HS-27A (cell line): ENCODE data around the gene REN.

ENCODE experiments used
- DNase-seq: peaks from one replicate; pipeline ENCODE4 v3.0.0-alpha.2; 2012; ENCODE audit warnings: low read depth, missing footprints

The REN gene

DNA sequence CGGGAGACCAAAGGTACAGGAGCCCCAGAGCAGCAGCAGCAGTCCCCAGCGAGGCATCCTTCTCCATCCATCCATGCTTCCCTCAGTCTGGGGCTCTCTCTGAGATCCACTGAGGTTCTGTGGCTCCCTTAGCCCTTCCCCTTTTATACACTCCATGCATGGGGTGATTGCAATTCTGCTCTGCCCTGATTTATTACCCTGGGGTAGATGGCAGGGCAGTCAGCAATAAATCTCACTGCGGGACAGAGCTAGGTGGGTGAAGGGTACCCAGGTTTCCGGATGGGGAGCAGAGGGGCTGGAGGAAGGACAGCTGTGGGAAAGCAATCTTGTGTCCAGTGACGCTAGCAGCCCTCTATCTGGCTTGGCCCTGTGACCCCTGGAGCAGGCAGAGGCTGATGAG is at the start of gene REN:
Gene REN (minus strand): TSS at position 119 of the 400 bp plus-strand sequence. CDS start 44 bp downstream, at position 75.
- no peak for DNase-seq

DNA sequence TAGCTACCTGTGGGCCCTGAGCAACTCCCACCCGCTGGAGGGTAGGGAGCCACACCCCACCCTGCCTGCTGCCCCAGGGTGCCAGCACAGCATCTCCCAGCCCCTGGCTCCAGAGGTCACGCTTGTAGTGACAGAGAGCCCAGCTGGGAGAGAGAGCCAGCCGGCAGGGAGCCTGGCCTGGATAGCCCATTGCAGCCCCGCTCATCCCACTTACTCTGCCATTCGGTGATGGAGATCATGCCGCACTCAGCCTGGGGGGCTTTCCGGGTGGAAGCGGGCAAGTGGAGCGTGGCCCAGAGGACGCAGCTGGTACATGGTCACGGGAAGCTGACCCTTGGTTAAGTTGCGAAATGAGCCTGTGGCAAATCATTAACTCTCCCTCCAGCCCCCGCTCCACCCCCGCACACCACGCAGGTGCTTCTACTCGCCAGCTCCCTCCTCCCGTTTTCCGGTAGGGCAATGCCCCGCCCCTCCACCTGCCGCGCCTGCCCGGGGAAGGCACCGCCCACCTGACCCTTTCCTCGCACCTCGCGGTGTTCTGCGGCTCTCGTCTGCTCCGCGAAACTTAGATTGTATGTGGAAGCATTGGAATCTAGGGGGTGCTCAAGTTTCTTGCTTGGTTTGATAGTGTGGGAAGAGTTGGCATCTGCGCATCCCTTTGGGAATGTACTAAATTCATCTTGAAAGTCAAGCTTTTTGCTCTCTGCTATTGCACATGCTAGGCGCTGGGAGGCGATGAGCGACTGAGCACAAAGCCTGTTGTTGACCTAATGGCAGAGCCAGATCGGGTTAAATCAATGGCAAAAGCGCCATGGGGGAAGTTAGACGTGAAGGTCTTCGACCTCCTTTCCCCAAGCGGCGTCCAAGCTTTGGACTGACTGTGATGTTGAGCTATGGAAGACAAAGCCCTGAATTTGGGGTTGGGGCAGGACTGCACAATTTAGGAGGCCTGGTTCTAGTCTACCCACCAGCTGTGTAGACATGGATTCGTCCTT is 47.8 kb upstream of the REN start, which contains the start of gene GOLT1A:
Gene GOLT1A (minus strand): TSS at position 321 of the 995 bp plus-strand sequence. CDS start 82 bp downstream, at position 239.
- DNase-seq: peak; percentile 49

DNA sequence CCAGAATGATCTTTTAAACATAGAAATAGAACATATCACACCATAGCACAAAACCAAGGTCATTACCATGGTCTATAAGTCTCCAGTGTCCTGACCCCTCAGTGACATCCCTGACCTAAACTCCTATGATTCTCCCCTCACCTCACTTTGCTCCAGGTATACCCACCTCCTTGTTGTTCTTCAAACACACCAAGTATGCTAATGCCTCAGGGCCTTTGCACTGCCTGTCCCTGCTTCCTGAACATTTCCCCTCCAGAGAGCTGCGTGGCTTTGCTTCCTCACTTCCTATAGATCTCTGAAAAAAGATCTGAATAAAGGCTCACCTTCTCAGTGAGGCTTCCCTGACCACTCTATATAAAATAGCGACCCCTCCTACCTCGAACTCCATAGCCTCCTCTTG is 46.6 kb upstream of the REN start:
- DNase-seq: no peak

DNA sequence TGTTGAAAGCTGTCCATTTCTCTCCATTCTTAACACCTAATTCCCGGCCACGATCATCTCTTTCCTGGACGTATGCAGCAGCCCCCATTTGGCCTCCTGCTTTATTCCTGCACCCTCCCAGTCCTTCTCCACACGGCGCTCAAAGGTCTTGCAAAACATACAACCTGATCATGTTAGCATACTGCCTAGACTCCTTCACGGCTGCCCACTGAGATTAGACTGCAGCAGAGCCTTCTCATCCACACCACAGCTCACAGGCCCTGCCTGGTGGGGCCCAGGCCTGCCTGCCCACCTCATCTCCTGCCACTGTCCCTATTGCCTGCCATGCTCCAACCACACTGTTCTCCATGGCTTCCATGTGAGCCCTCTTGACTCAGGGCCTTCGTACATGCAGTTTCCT is 44.9 kb upstream of the REN start:
- DNase-seq: no peak

DNA sequence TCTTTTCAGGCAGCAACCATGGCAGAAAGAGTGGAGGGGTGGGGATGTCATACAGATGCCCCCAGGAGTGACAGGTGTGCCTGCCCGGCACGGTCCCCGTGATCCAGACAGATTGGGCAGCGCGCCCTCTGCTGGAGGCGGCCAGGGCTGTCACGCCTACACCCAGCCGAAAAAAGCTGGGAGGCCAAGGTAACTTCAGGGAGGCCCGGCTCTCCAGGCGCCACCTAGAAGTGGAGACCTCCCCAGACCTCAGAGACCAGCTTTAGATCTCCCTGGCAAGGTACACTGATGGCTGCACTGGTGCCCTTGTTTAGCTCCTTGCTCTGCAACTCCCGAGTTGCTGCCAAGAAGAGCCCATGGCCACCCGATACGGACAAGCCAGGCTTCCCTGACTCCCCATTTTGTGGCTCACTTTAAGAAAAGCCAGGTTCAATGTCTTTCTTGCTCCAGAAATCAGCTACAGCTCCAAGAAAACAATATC is 41.0 kb upstream of the REN start:
- DNase-seq: no peak

DNA sequence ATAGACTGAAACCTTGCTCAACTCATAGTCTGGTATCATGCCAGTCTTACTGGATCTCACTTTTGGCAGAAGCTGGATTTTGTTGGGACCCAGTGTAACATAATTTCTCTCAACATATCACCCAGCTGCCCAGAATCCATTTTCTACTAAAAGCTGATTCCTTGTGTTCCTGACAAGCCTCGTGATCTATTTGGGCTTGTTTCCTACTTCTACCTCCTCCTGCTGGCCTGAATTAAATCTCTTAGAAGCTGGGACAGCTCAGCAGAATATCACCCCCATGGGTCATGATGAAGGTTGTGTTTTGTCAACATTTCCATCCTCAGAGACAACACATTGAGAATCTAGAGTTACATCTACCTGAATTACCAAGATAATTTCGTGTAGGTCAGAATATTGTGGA is 40.0 kb upstream of the REN start:
- DNase-seq: no peak

DNA sequence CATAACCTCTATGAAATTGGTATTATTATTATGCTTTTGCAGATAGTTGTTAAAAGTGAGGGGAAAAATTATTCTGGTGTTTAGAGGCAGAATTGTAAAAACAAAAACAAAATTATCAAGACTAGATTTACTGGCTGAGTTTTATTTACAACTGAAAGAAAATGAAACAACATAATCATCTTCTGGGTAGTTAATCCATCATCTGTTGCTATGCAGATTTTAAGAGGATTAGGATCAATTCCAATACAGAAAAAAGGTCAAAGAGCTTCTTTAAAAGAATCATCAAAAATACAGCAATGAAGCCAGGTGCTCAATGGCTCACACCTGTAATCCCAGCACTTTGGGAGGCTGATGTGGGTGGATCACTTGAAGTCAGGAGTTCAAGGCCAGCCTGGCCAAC is 39.3 kb upstream of the REN start:
- no peak for DNase-seq

DNA sequence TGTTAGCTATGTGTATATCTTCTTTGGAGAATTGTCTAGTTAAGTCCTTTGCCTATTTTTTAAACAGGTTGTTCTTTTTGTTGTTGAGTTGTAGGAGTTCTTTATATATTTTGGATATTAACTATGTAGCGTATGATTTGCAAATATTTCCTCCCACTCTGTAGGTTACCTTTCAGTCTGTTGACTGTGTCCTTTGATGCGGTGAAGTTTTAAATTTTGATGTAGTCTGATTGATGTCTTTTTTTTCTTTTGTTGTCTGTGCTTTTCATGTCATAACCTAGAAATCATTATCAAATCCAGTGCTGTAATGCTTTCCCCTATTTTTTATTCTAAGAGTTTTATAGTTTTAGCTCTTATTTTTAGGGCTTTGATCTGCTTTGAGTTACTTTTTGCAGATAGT is 38.8 kb upstream of the REN start:
- no peak for DNase-seq

DNA sequence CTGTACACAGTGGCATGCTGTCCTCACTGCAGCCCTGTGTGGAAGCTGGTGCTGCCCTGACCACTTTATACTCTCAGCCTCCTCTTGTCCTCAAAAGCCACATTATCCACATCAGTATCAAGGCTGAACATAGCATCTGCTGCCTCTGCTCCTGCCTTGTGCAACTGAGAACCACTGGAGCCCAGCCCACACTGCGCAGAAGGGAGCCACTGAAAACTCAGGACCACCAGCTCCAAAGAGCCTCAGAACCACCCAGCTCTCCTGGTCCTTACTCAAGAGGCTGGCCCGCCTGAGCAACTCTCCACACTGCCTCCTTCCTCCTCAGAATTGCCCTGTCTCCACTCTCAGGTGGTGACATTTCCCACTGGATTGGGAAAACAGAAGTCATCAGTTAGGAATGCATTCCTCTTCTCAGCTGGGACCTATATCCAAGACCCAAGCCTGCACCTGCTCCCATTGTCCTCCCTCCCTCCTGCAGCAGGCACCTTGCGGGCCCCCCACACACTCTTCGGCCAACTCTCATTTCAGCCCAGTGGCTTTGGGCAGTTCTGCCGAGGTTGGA is 37.1 kb upstream of the REN start:
- no peak for DNase-seq

DNA sequence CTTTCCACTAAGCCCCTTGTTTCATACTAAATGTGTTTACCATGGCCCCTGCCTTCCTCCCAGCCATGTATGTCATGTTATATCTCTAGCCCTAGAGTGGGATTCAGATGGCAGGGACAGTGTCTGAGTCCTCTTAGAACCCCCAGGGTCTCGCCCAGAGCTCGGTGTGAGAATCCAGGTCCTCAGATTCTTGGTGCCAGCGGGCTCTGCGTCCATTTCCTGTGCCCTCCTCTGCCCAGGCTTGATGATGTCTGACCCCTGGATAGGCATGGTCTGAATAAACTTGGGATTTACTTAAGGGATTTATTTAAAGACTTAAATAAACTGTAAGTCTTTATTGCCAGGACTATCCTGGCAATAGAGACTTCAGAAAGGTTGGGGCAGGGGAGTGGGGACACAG is 36.3 kb upstream of the REN start:
- no peak for DNase-seq

DNA sequence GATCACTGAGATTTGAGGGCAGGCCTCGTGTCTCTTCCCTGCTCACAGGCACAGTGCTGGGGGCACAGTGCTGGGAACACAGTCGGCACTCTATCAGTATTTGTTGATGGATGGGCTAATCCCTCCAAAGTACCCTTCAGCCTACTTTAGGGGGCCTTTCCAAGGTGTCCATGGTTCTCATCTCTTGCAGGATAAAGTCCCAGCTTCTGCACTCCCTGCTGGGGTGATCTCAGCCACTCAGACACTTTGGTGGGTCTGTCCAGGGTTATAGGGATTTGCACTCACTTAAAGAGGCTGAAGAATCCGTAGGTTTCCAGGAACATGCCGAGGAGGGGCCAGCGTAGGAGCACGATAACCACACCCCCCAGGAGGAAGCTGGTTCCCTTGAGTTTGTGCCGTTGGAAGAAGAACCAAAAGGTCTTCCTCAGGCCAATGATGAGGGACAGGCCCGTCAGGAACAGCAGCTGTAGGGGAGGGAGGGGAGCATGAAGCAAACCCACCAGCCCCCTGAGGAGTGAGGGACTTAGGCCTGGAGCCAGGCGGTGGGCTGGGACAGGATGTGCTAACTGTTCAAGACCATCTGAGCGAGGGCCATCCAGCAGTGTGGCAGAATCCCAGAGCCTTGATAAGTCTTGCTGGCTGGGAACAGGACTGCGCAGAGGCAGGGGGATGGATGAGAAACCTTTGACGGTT is 35.4 kb upstream of the REN start:
- DNase-seq: no peak

DNA sequence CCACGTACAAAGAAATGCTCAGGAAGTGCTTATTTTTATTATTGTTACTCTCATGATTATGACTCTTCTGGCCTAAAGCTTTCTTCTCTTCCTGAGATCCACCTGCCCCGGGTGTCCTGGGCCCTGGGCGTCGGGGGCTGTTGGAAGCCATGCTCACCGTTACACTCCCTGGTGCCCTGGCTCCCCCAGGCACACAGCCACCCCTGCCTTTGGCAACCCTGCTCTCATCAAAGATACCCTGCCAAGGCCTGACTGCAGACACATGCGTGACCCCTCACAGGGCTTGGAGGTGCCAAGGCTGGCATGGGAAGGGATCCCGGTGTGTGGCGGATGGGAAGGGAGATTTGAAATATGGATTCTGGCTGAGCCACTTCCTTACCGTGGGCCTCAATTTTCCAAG is 33.4 kb upstream of the REN start:
- DNase-seq: no peak

DNA sequence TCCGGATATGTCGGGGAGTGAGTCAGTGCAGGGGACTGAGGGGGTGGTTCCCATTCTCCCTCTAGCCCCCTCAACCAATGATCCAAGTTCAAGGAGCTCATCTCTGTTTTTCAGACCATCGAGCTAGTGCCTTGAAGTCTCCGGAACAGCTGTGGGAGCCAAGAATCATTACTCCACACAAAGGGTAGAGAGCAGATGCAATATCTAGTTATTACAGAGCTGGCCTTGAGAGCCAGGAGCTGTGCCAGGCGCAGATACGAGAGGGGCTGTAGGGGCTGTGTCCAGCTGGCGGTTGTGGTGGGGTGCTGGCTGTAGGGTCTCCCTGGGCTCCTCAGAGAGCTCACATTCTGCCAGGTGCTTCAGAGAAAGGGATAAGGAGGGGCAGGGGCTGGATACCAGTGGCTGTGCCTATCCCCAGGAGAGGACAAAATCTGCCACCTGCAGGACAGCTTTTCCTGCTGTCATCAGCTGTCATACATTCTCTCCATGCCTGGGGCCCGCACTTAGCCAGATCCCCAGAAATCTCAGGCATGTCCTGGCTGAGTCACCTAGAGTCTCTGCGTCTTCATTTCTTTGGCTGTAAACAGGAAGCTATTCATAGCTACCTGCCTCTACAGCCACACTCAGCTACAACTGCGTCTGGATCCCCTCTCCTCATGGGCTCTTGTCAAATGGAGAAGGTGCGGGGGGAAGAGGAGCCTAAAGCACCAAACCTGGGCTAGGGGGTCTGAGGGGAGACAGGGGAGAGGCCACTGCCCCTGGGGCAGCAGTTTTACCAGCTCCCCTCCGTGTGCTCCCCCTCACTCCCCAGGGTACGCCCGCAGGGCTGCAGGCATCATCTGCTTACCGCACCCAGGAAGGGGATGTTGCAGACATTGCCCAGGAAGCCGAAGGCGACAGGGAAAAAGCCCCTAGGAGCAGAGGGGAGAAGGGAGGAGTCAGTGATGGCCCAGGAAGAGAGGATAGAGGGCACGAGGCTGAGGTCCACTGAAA is 32.5 kb upstream of the REN start:
- peak; percentile 76 for DNase-seq

DNA sequence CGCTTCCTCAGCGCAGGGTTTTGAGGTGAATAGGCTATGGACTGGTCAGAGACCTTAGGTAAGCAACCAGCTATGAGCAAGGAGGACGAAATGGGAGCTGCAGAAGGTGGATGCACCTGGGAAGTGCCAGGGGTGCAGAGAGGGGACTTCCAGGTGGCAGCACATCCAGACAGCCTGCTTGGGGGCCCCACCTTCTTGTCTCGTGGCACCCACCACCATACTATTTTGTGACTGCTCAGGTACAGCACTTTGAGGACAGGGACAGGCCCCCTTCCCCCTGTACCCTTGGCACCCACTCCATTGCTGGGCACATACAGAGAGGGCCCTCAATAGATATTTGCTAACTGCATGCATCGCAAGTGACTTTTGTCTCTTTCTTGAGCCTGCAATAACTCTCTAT is 30.9 kb upstream of the REN start:
- no peak for DNase-seq

DNA sequence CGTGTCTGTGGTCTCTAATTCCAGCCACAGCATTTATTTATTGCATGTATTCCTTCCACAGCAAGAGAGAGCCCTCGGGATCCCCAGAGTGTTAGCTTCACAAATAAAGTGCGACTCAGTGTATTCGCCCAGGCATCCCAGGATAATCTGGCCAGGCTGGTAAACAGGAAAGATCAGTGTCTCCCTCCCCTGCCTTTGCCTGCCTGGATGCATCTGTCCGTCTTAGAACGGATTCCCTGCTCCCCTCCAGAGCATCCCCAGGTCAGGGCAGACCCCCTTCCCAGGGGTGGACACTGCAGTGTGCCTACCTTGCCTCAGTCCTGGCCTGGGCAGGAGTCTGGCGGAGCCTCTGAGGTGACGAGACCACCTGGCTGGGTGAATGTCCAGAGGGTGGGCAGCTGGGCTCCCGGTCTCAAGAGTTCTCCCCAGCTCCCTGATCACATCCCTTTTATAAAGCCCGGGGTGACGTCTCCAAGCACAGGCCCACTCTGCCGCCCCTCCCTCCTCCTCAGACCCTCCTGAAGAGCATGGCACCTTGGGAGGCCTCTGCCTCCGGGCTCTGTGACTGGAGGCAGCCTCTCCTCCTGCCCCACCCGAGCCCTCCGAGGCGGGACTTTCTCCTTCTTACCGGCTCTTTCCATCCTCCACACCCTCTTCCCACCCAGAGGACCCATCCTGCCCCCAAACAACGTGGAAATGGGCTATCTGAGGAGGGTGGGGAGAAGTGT is 30.1 kb upstream of the REN start, which contains the start of gene KISS1:
Gene KISS1 (minus strand): TSS at position 424 of the 728 bp plus-strand sequence. CDS start 3,615 bp downstream, outside the sequence.
- no peak for DNase-seq

DNA sequence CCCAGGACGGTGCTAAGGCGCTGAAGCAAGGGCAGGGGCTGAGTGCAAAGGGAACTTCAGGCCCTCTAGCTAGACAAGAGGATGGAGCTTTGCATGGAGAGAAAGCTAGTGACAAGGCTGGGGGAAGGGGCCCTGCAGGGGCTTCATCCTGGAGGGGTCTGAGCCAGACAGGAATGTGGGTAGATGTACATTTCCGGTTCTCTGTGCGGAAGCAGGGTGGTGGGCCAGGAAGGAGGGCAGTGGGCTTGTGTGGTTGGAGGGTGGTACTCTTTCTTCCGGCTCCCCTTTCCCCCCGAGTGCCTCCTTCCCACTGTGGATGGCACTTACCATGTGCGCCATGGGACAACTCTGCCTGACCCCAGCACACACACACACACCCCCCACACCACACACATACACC is 28.6 kb upstream of the REN start:
- DNase-seq: no peak

DNA sequence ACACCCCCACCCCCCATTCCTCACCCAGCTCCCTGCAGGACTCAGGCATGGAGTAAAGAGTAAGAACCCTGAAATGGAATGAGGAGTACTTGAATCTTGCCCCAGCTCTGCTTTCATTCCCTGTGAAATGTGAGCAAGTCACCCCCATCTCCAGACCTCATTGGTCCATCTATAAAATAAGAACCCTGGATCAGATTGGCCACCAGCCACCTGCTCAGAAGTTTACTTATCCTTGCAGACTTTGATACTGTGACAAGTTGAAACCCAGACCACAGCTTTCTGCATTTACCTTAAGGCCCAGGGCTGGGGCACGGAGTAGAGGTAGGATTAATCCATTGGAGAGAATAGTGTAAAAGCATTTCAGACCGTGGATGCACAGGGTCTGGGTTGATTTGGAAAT is 27.9 kb upstream of the REN start:
- no peak for DNase-seq

DNA sequence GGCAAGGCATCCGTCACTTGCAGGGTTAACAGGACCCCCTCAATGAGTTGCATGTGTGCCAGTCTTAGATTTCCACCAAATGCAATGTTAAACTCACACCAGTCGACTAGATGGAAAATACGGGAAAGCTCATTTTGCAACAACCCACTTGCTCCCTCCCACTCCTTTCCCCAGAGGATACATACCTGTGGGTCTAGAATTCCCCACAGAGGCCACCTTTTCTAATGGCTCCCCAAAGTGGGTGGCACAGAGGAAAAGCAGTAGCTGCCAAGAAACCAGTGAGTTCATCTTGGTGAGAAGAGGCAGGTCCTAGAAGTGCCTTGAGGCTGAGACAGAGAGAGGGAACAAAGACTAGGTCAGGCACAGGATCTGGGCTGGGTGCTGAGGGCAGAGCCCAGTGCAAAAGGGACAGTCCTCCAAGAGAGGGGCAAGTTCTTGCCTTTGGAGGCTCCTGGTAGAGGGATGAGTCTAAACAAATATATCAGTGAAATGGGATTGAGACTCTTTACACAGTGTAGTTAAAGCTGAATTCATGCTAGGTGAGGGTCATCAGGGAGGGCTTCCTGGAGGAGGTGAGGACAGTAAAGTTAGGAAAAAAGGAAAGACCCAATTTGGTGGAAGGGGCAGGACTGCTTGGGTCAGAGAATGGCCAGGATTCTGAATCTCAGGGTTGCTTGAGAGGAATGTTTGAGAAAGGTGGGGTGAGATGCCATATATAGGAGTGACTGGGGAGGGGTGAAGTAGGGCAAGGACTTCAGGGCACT is 26.6 kb upstream of the REN start:
- DNase-seq: no peak

DNA sequence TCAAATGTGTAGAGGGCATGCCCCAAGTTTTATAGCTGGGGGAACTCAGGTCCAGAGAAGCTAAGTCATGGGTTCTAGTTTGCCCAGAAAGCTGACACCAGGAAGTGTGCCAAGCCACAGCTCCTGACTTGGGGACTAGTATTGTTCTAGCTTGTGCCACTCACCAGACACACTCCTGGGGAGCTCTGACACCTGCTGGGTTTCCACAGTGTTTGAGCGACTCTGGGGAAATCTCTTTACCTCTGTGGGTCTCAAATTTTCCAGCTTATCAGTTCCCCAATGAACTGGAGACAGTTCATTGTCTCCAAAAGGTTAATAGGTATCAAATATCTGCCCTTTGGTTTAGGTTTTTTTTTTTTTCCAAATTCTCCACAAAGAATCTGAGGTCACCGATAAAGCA is 25.9 kb upstream of the REN start:
- no peak for DNase-seq

DNA sequence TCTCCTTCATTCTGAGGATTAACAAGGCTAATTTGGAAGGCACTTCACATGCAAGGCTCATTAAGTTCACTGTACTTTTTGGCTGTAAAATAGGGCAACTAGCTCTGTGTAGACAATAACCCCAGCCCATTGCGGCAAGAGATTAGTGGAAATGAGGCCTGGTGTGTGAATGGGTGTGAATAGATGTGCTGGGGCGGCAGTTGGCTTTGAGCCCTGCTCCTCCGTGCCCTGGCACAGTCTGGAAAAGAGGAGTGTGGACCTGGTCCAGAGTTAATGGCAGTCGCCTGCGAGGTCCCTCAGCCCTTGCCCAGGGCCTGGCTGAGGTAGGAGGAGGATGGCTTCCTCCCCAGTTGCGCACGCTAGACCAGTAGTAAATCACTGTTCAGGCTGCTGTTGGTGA is 25.3 kb upstream of the REN start:
- no peak for DNase-seq
